ENCODE data around the gene ATN1.

ATN1 gene

GRCh38 chr12:6970096-6970527 is 42.4 kb downstream of the ATN1 start:
- DNase-seq (ENCODE audit: low read depth) = no peak
- TF ChIP-seq CTCF (IDR thresholded peaks at IDR 0.05; ENCODE audit: control insufficient read depth, insufficient read depth, low read depth, low read length, missing control alignments) = no peak
- H3K4me3 ChIP-seq (ENCODE audit: control insufficient read depth, low read depth, low read length) = peak overlapping the region; percentile 95

- TF ChIP-seq CTCF (IDR thresholded peaks at IDR 0.05; ENCODE audit: control insufficient read depth, insufficient read depth, low read depth, low read length, missing control alignments) = no peak
- no peak for DNase-seq (ENCODE audit: low read depth)
- no peak overlapping the region for H3K4me3 ChIP-seq (ENCODE audit: control insufficient read depth, low read depth, low read length)
Measured at GRCh38 chr12:6974180-6974579, 46.4 kb downstream of the ATN1 start.

GRCh38 chr12:6975297-6976032 is 47.7 kb downstream of the ATN1 start:
- TF ChIP-seq CTCF (IDR thresholded peaks at IDR 0.05; ENCODE audit: control insufficient read depth, insufficient read depth, low read depth, low read length, missing control alignments) = no peak
- DNase-seq (ENCODE audit: low read depth) = no peak
- no peak overlapping the region for H3K4me3 ChIP-seq (ENCODE audit: control insufficient read depth, low read depth, low read length)

GRCh38 chr12:6977653-6978052 is 49.9 kb downstream of the ATN1 start:
- no peak for TF ChIP-seq CTCF (IDR thresholded peaks at IDR 0.05; ENCODE audit: control insufficient read depth, insufficient read depth, low read depth, low read length, missing control alignments)

GRCh38 chr12:6978188-6978587 is 50.4 kb downstream of the ATN1 start:
- TF ChIP-seq CTCF (IDR thresholded peaks at IDR 0.05; ENCODE audit: control insufficient read depth, insufficient read depth, low read depth, low read length, missing control alignments) = no peak
- no peak for DNase-seq (ENCODE audit: low read depth)
- H3K4me3 ChIP-seq (ENCODE audit: control insufficient read depth, low read depth, low read length) = no peak overlapping the region

More at GRCh38 chr12:6977653-6978052, 49.9 kb downstream of the ATN1 start:
- H3K4me3 ChIP-seq (ENCODE audit: control insufficient read depth, low read depth, low read length) = no peak overlapping the region
- no peak for DNase-seq (ENCODE audit: low read depth)

- no peak for DNase-seq (ENCODE audit: low read depth)
- no peak for TF ChIP-seq CTCF (IDR thresholded peaks at IDR 0.05; ENCODE audit: control insufficient read depth, insufficient read depth, low read depth, low read length, missing control alignments)
Measured at GRCh38 chr12:6978611-6979011, 50.9 kb downstream of the ATN1 start.

More at GRCh38 chr12:6978611-6979011, 50.9 kb downstream of the ATN1 start:
- H3K4me3 ChIP-seq (ENCODE audit: control insufficient read depth, low read depth, low read length) = no peak overlapping the region
